Upper lobe of left lung (tissue), 4 donors: Measurements from ENCODE around the gene RGS14.

Experiments
- POLR2A ChIP-seq, 4 donors: fragments of 450-650 bp; IDR thresholded peaks; one replicate each; pipeline ENCODE4 v1.5.1; 2016 to 2017; ENCODE audit warnings: antibody characterized with exemption in 4 of 4, mild to moderate bottlenecking in 2 of 4
- POLR2AphosphoS5 ChIP-seq, 2 donors: sonication (generic); formaldehyde crosslinking; IDR thresholded peaks; one replicate each; pipeline ENCODE4 v1.5.1; 2017; ENCODE audit warnings: antibody characterized with exemption in 2 of 2
- TF ChIP-seq, protein P1 (sequence below), 6 experiments: fragments of 450-650 bp in 4 of 6; fragments of 200-600 bp in 2 of 6; sonication (generic) in 2 of 6; IDR thresholded peaks; one replicate each; pipeline ENCODE4 v1.5.1; 2016 to 2019; ENCODE audit warnings: antibody characterized with exemption in 6 of 6

- TF ChIP-seq POLR2A (IDR thresholded peaks at IDR 0.05) (no peak), POLR2AphosphoS5 (IDR thresholded peaks at IDR 0.05) (no peak)
- TF ChIP-seq, protein P1, sequence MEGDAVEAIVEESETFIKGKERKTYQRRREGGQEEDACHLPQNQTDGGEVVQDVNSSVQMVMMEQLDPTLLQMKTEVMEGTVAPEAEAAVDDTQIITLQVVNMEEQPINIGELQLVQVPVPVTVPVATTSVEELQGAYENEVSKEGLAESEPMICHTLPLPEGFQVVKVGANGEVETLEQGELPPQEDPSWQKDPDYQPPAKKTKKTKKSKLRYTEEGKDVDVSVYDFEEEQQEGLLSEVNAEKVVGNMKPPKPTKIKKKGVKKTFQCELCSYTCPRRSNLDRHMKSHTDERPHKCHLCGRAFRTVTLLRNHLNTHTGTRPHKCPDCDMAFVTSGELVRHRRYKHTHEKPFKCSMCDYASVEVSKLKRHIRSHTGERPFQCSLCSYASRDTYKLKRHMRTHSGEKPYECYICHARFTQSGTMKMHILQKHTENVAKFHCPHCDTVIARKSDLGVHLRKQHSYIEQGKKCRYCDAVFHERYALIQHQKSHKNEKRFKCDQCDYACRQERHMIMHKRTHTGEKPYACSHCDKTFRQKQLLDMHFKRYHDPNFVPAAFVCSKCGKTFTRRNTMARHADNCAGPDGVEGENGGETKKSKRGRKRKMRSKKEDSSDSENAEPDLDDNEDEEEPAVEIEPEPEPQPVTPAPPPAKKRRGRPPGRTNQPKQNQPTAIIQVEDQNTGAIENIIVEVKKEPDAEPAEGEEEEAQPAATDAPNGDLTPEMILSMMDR (IDR thresholded peaks at IDR 0.05), result peak; percentile 74 to 89 (median 81)
Observed at GRCh38 chr5:177309351-177310191, 48.2 kb upstream of the RGS14 start.
